HG03342 (cell line): Measurements from ENCODE around the gene RPS6KB2.
A peak's percentile ranks its signal among the peaks of the same experiment; 100 is the strongest.

Experiments used
- ATAC-seq: cut with Tn5 transposase; IDR thresholded peaks from one replicate; pipeline ENCODE4 v1.9.1; 2021; ENCODE audit warnings: mild to moderate bottlenecking, moderate library complexity; ENCODE audit not compliant: unreplicated experiment

RPS6KB2 gene

GRCh38 chr11:67410369-67410831 is 17.9 kb upstream of the RPS6KB2 start:
- no peak for ATAC-seq

GRCh38 chr11:67410984-67411784 is 17.1 kb upstream of the RPS6KB2 start:
- no peak for ATAC-seq

- no peak for ATAC-seq
Observed at GRCh38 chr11:67411785-67412152, 16.5 kb upstream of the RPS6KB2 start.

- ATAC-seq, result no peak
Observed at GRCh38 chr11:67412495-67413179, 15.7 kb upstream of the RPS6KB2 start.

- ATAC-seq, result no peak
Observed at GRCh38 chr11:67413266-67413849, 14.9 kb upstream of the RPS6KB2 start.

- no peak for ATAC-seq
Observed at GRCh38 chr11:67415501-67416304, 12.6 kb upstream of the RPS6KB2 start, which contains the start of gene CARNS1. Gene CARNS1, plus strand, starts transcription at chr11:67415678. Its CDS starts 522 bp downstream, at chr11:67416200.

- no peak for ATAC-seq
Observed at GRCh38 chr11:67416416-67417335, 11.6 kb upstream of the RPS6KB2 start.

- ATAC-seq, result no peak
Observed at GRCh38 chr11:67417425-67417824, 10.9 kb upstream of the RPS6KB2 start.

- ATAC-seq, result no peak
Observed at GRCh38 chr11:67418476-67419281, 9.6 kb upstream of the RPS6KB2 start.

GRCh38 chr11:67419325-67420049 is 8.8 kb upstream of the RPS6KB2 start:
- no peak for ATAC-seq

GRCh38 chr11:67420147-67420645 is 8.1 kb upstream of the RPS6KB2 start:
- ATAC-seq, result no peak

GRCh38 chr11:67420646-67421429 is 7.5 kb upstream of the RPS6KB2 start:
- ATAC-seq, result peak; percentile 83

- ATAC-seq, result no peak
Observed at GRCh38 chr11:67421430-67422031, 6.8 kb upstream of the RPS6KB2 start.

- no peak for ATAC-seq
Observed at GRCh38 chr11:67422891-67423290, 5.4 kb upstream of the RPS6KB2 start.

GRCh38 chr11:67423466-67423865 is 4.8 kb upstream of the RPS6KB2 start:
- no peak for ATAC-seq

GRCh38 chr11:67423891-67424613 is 4.2 kb upstream of the RPS6KB2 start:
- ATAC-seq, result no peak
